ENCODE measurements around the gene PRIMPOL. TPM values are rescaled to one million over a fixed set of nuclear protein-coding genes. Genes with fewer than 3 reads are reported as not detected.
A peak's percentile ranks its signal among the peaks of the same experiment; 100 is the strongest.

The PRIMPOL gene
- total and polyA plus RNA-seq, 9 donors: 22.9 to 32.6 (median 25.5) TPM

GRCh38 chr4:184635381-184635780, 14.2 kb upstream of the PRIMPOL start:
- Histone ChIP-seq H3K4me1 (ENCODE audit: control insufficient read depth, insufficient read depth, low read length) (no peaks in the 10 kb centered on the region), H3K36me3 (ENCODE audit: control insufficient read depth, insufficient read depth, low read length) (peaks cover 38% of the 10 kb centered on the region), H3K4me3 (ENCODE audit: low read length) (no peak overlapping the region), H3K27me3 (ENCODE audit: control insufficient read depth, insufficient read depth, low read length) (no peaks in the 10 kb centered on the region), H3K9me3 (replicated peaks; ENCODE audit: control insufficient read depth, low read depth, low read length) (no peaks in the 10 kb centered on the region), H3K27ac (ENCODE audit: low read length) (no peak overlapping the region)
- no peak for DNase-seq
- WGBS (ENCODE audit: insufficient coverage): no CpG with 5 or more reads among the region's 3 CpGs

- H3K9me3 ChIP-seq (replicated peaks; ENCODE audit: control insufficient read depth, low read depth, low read length): no peaks in the 10 kb centered on the region
- H3K4me1 ChIP-seq (ENCODE audit: control insufficient read depth, insufficient read depth, low read length): no peaks in the 10 kb centered on the region
- DNase-seq: no peak
- WGBS (ENCODE audit: insufficient coverage): 100% methylated on average over 1 of the region's 4 CpGs
- no peaks in the 10 kb centered on the region for H3K27me3 ChIP-seq (ENCODE audit: control insufficient read depth, insufficient read depth, low read length)
- H3K36me3 ChIP-seq (ENCODE audit: control insufficient read depth, insufficient read depth, low read length): peaks cover 34% of the 10 kb centered on the region
- H3K4me3 ChIP-seq (ENCODE audit: low read length): no peak overlapping the region
- H3K27ac ChIP-seq (ENCODE audit: low read length): no peak overlapping the region
These were observed 13.4 kb upstream of the PRIMPOL start for GRCh38 chr4:184636144-184636543.

- Histone ChIP-seq H3K36me3 (ENCODE audit: control insufficient read depth, insufficient read depth, low read length) (peaks cover 34% of the 10 kb centered on the region), H3K4me1 (ENCODE audit: control insufficient read depth, insufficient read depth, low read length) (no peaks in the 10 kb centered on the region), H3K27me3 (ENCODE audit: control insufficient read depth, insufficient read depth, low read length) (no peaks in the 10 kb centered on the region), H3K9me3 (replicated peaks; ENCODE audit: control insufficient read depth, low read depth, low read length) (no peaks in the 10 kb centered on the region), H3K27ac (ENCODE audit: low read length) (no peak overlapping the region), H3K4me3 (ENCODE audit: low read length) (no peak overlapping the region)
- 100% methylated on average over 1 of the region's 4 CpGs for WGBS (ENCODE audit: insufficient coverage)
- DNase-seq: no peak
These were observed 12.6 kb upstream of the PRIMPOL start for GRCh38 chr4:184636897-184637296.

- Histone ChIP-seq H3K27me3 (ENCODE audit: control insufficient read depth, insufficient read depth, low read length) (no peaks in the 10 kb centered on the region), H3K27ac (ENCODE audit: low read length) (no peak overlapping the region), H3K4me1 (ENCODE audit: control insufficient read depth, insufficient read depth, low read length) (no peaks in the 10 kb centered on the region), H3K9me3 (replicated peaks; ENCODE audit: control insufficient read depth, low read depth, low read length) (no peaks in the 10 kb centered on the region), H3K4me3 (ENCODE audit: low read length) (no peak overlapping the region), H3K36me3 (ENCODE audit: control insufficient read depth, insufficient read depth, low read length) (peaks cover 28% of the 10 kb centered on the region)
- WGBS (ENCODE audit: insufficient coverage): no CpG with 5 or more reads among the region's 3 CpGs
- DNase-seq: no peak
These were observed 8.5 kb upstream of the PRIMPOL start for GRCh38 chr4:184641022-184641421.

- Histone ChIP-seq H3K36me3 (ENCODE audit: control insufficient read depth, insufficient read depth, low read length) (peaks cover 25% of the 10 kb centered on the region), H3K4me3 (ENCODE audit: low read length) (no peak overlapping the region), H3K9me3 (replicated peaks; ENCODE audit: control insufficient read depth, low read depth, low read length) (no peaks in the 10 kb centered on the region), H3K27me3 (ENCODE audit: control insufficient read depth, insufficient read depth, low read length) (no peaks in the 10 kb centered on the region), H3K4me1 (ENCODE audit: control insufficient read depth, insufficient read depth, low read length) (no peaks in the 10 kb centered on the region), H3K27ac (ENCODE audit: low read length) (no peak overlapping the region)
- DNase-seq: no peak
- 92% methylated on average over 2 of the region's 5 CpGs for WGBS (ENCODE audit: insufficient coverage)
These were observed 8.1 kb upstream of the PRIMPOL start for GRCh38 chr4:184641451-184641850.

GRCh38 chr4:184643731-184644130, 5.8 kb upstream of the PRIMPOL start:
- Histone ChIP-seq H3K4me1 (ENCODE audit: control insufficient read depth, insufficient read depth, low read length) (peaks cover 12% of the 10 kb centered on the region), H3K9me3 (replicated peaks; ENCODE audit: control insufficient read depth, low read depth, low read length) (no peaks in the 10 kb centered on the region), H3K4me3 (ENCODE audit: low read length) (no peak overlapping the region), H3K27ac (ENCODE audit: low read length) (no peak overlapping the region), H3K36me3 (ENCODE audit: control insufficient read depth, insufficient read depth, low read length) (peaks cover 20% of the 10 kb centered on the region), H3K27me3 (ENCODE audit: control insufficient read depth, insufficient read depth, low read length) (no peaks in the 10 kb centered on the region)
- DNase-seq: no peak
- no CpG with 5 or more reads among the region's 1 CpG for WGBS (ENCODE audit: insufficient coverage)

- Histone ChIP-seq H3K4me1 (ENCODE audit: control insufficient read depth, insufficient read depth, low read length) (peaks cover 12% of the 10 kb centered on the region), H3K27me3 (ENCODE audit: control insufficient read depth, insufficient read depth, low read length) (no peaks in the 10 kb centered on the region), H3K9me3 (replicated peaks; ENCODE audit: control insufficient read depth, low read depth, low read length) (no peaks in the 10 kb centered on the region), H3K4me3 (ENCODE audit: low read length) (no peak overlapping the region), H3K36me3 (ENCODE audit: control insufficient read depth, insufficient read depth, low read length) (peaks cover 18% of the 10 kb centered on the region), H3K27ac (ENCODE audit: low read length) (no peak overlapping the region)
- DNase-seq: no peak
- WGBS (ENCODE audit: insufficient coverage): 90% methylated on average over 5 of the region's 9 CpGs
These were observed 4.8 kb upstream of the PRIMPOL start for GRCh38 chr4:184644553-184645307.

GRCh38 chr4:184645904-184646610, 3.5 kb upstream of the PRIMPOL start:
- peaks cover 16% of the 10 kb centered on the region for H3K36me3 ChIP-seq (ENCODE audit: control insufficient read depth, insufficient read depth, low read length)
- H3K4me3 ChIP-seq (ENCODE audit: low read length): no peak overlapping the region
- WGBS (ENCODE audit: insufficient coverage): no CpG with 5 or more reads among the region's 6 CpGs
- DNase-seq: no peak
- H3K27me3 ChIP-seq (ENCODE audit: control insufficient read depth, insufficient read depth, low read length): no peaks in the 10 kb centered on the region
- no peaks in the 10 kb centered on the region for H3K9me3 ChIP-seq (replicated peaks; ENCODE audit: control insufficient read depth, low read depth, low read length)
- no peak overlapping the region for H3K27ac ChIP-seq (ENCODE audit: low read length)
- H3K4me1 ChIP-seq (ENCODE audit: control insufficient read depth, insufficient read depth, low read length): peaks cover 20% of the 10 kb centered on the region

GRCh38 chr4:184647266-184648053, 2.1 kb upstream of the PRIMPOL start:
- H3K27ac ChIP-seq (ENCODE audit: low read length): peak overlapping the region; percentile 97
- 64% methylated on average over 2 of the region's 7 CpGs for WGBS (ENCODE audit: insufficient coverage)
- H3K27me3 ChIP-seq (ENCODE audit: control insufficient read depth, insufficient read depth, low read length): no peaks in the 10 kb centered on the region
- H3K4me1 ChIP-seq (ENCODE audit: control insufficient read depth, insufficient read depth, low read length): peaks cover 20% of the 10 kb centered on the region
- DNase-seq: no peak
- no peaks in the 10 kb centered on the region for H3K9me3 ChIP-seq (replicated peaks; ENCODE audit: control insufficient read depth, low read depth, low read length)
- H3K36me3 ChIP-seq (ENCODE audit: control insufficient read depth, insufficient read depth, low read length): peaks cover 16% of the 10 kb centered on the region
- H3K4me3 ChIP-seq (ENCODE audit: low read length): peak overlapping the region; percentile 92

- peak overlapping the region; percentile 92 for H3K4me3 ChIP-seq (ENCODE audit: low read length)
- peak overlapping the region; percentile 97 for H3K27ac ChIP-seq (ENCODE audit: low read length)
- H3K4me1 ChIP-seq (ENCODE audit: control insufficient read depth, insufficient read depth, low read length): peaks cover 21% of the 10 kb centered on the region
- 0% methylated on average over 2 of the region's 6 CpGs for WGBS (ENCODE audit: insufficient coverage)
- H3K9me3 ChIP-seq (replicated peaks; ENCODE audit: control insufficient read depth, low read depth, low read length): no peaks in the 10 kb centered on the region
- no peaks in the 10 kb centered on the region for H3K27me3 ChIP-seq (ENCODE audit: control insufficient read depth, insufficient read depth, low read length)
- no peak for DNase-seq
- peaks cover 16% of the 10 kb centered on the region for H3K36me3 ChIP-seq (ENCODE audit: control insufficient read depth, insufficient read depth, low read length)
These were observed 1.6 kb upstream of the PRIMPOL start for GRCh38 chr4:184648054-184648312.

Data from muscle of leg (tissue), 11 donors.